ENCODE measurements around the gene LANCL2.
"Not testable (repeated sequence)": the region's sequence is repeated elsewhere in the genome, so short reads cannot be mapped to it uniquely, and the experiment has no call there.

The LANCL2 gene

GRCh38 chr7:55362927-55363326, 2.2 kb upstream of the LANCL2 start:
- DNase-seq (ENCODE audit: low spot score) = no peak

GRCh38 chr7:55363386-55364170, 1.6 kb upstream of the LANCL2 start:
- DNase-seq (ENCODE audit: low spot score) = no peak

- DNase-seq (ENCODE audit: low spot score) = peak; percentile 87
Measured at GRCh38 chr7:55365675-55366460, 731 bp downstream of the LANCL2 start.

GRCh38 chr7:55366461-55367070, 1.4 kb downstream of the LANCL2 start:
- DNase-seq (ENCODE audit: low spot score) = no peak

- no peak for DNase-seq (ENCODE audit: low spot score)
Measured at GRCh38 chr7:55367283-55367840, 2.2 kb downstream of the LANCL2 start.

GRCh38 chr7:55369427-55370400, 4.6 kb downstream of the LANCL2 start:
- no peak for DNase-seq (ENCODE audit: low spot score)

- DNase-seq (ENCODE audit: low spot score) = no peak
Measured at GRCh38 chr7:55374213-55374612, 9.1 kb downstream of the LANCL2 start.

- no peak for DNase-seq (ENCODE audit: low spot score)
Measured at GRCh38 chr7:55375237-55375636, 10.1 kb downstream of the LANCL2 start.

- DNase-seq (ENCODE audit: low spot score) = no peak
Measured at GRCh38 chr7:55377162-55377817, 12.2 kb downstream of the LANCL2 start.

GRCh38 chr7:55379285-55379684, 14.1 kb downstream of the LANCL2 start:
- no peak for DNase-seq (ENCODE audit: low spot score)

- DNase-seq (ENCODE audit: low spot score) = no peak
Measured at GRCh38 chr7:55381189-55381588, 16.1 kb downstream of the LANCL2 start.

- no peak for DNase-seq (ENCODE audit: low spot score)
Measured at GRCh38 chr7:55381696-55382095, 16.6 kb downstream of the LANCL2 start.

- no peak for DNase-seq (ENCODE audit: low spot score)
Measured at GRCh38 chr7:55382251-55382650, 17.1 kb downstream of the LANCL2 start.

GRCh38 chr7:55386541-55386940, 21.4 kb downstream of the LANCL2 start:
- no peak for DNase-seq (ENCODE audit: low spot score)

GRCh38 chr7:55387062-55387965, 22.2 kb downstream of the LANCL2 start:
- no peak for DNase-seq (ENCODE audit: low spot score)

- DNase-seq (ENCODE audit: low spot score) = no peak
Measured at GRCh38 chr7:55396233-55396785, 31.2 kb downstream of the LANCL2 start.

- no peak for DNase-seq (ENCODE audit: low spot score)
Measured at GRCh38 chr7:55397617-55398016, 32.5 kb downstream of the LANCL2 start.

- no peak for DNase-seq (ENCODE audit: low spot score)
Measured at GRCh38 chr7:55400191-55400590, 35.1 kb downstream of the LANCL2 start.

GRCh38 chr7:55402506-55402905, 37.4 kb downstream of the LANCL2 start:
- not testable (repeated sequence) for DNase-seq (ENCODE audit: low spot score)

Measured in COLO829 (cell line).